NCI-H524 (cell line): ENCODE results near the gene GNL2.

Experiments used
- DNase-seq, 2 experiments: peaks; one replicate each; lab custom pipeline; 2025; lab: John Stamatoyannopoulos, UW

The GNL2 gene

GRCh38 chr1:37595440-37596181, at the start of gene GNL2:
Gene GNL2 (minus strand): TSS chr1:37595937. CDS start chr1:37595822, 115 bp downstream.
- peak; percentile 81 to 91 for DNase-seq

GRCh38 chr1:37641059-37641458, 45.3 kb upstream of the GNL2 start:
- DNase-seq: no peak

GRCh38 chr1:37636435-37636834, 40.7 kb upstream of the GNL2 start:
- DNase-seq: no peak

- no peak for DNase-seq
These were observed 39.5 kb upstream of the GNL2 start for GRCh38 chr1:37634992-37635902.

- DNase-seq: peak in 1 of 2 experiments; percentile 42
These were observed 38.7 kb upstream of the GNL2 start, which contains the start of gene RSPO1 for GRCh38 chr1:37634244-37634991. Gene RSPO1 (minus strand): TSS chr1:37634892. CDS start chr1:37629661, 5,231 bp downstream.

GRCh38 chr1:37633938-37634243, 38.2 kb upstream of the GNL2 start:
- no peak for DNase-seq

GRCh38 chr1:37633040-37633937, 37.6 kb upstream of the GNL2 start:
- no peak for DNase-seq

GRCh38 chr1:37631036-37631435, 35.3 kb upstream of the GNL2 start:
- DNase-seq: peak; percentile 61 to 77

- no peak for DNase-seq
These were observed 34.8 kb upstream of the GNL2 start for GRCh38 chr1:37630426-37631028.

- DNase-seq: no peak
These were observed 34.1 kb upstream of the GNL2 start for GRCh38 chr1:37629726-37630425.

- DNase-seq: no peak
These were observed 33.3 kb upstream of the GNL2 start for GRCh38 chr1:37629008-37629407.

- no peak for DNase-seq
These were observed 32.4 kb upstream of the GNL2 start for GRCh38 chr1:37628026-37628556.

GRCh38 chr1:37622131-37622530, 26.4 kb upstream of the GNL2 start:
- DNase-seq: no peak

- no peak for DNase-seq
These were observed 25.7 kb upstream of the GNL2 start for GRCh38 chr1:37621326-37621870.

GRCh38 chr1:37620707-37621106, 25.0 kb upstream of the GNL2 start:
- no peak for DNase-seq

GRCh38 chr1:37616330-37616729, 20.6 kb upstream of the GNL2 start:
- DNase-seq: peak; percentile 45 to 64

GRCh38 chr1:37614105-37614504, 18.4 kb upstream of the GNL2 start:
- DNase-seq: no peak

- DNase-seq: no peak
These were observed 16.4 kb upstream of the GNL2 start for GRCh38 chr1:37612186-37612585.

GRCh38 chr1:37609994-37610393, 14.3 kb upstream of the GNL2 start:
- no peak for DNase-seq

GRCh38 chr1:37609002-37609401, 13.3 kb upstream of the GNL2 start:
- no peak for DNase-seq
